ENCODE measurements around the gene ARAP3.

The ARAP3 gene

DNA sequence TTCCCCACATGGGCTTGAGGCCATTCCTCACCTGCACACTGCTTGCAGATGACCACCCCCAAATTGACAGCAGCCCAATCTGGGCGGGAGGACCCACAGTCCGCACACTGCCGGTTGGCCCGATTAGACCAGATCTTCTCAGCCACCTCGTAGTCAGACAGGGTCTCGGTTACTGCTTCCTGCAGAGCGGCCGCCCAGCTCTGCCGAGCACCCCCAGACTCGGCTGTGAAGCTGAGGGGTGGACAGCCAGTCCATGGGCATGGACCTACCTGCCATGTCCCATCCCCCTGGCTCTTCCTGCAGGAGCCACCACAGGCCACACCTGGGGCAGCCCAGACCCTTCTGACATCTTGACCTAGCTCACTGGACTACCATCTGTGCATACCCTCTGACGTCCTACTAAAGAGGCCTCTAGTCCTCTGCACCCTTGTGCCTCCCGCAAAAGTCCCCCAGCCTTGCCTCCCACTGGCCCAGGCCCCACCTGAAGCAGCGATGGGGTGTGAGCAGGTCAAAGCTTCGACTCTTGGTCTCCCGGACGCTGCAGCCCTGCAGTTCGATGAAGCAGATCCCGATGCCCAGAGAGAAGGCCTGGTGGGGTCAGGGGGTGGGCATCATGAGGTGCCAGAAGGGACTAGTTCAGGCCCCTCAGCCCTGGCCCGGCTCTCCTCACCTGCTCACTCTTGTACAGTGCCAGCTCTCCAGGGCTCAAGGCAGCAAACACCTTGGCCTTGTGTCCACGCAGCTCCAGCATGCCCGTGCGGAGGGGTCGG is 9.8 kb downstream of the ARAP3 start:
- DNase-seq (ENCODE audit: low read depth in 2 of 2): no peak

DNA sequence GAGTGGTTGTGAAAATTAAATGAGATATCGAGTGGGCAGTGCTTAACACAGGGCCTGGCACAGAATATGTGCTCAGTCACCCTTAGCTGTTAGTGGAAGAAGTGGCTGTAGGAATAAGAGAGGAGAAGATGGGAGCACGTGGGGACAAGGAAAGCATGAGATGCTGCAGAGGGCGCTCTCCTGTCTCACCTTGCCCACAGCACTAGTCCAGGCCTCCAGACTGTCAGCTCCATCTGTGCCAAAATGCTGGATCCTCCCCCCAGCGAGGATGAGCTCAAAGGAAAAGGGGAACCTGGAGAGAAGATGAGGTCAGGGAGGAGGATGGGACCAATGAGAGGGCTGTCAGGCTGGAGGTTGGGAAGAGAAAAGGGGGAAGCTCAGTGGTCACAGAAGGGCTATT is 12.5 kb downstream of the ARAP3 start:
- no peak for DNase-seq (ENCODE audit: low read depth in 2 of 2)

DNA sequence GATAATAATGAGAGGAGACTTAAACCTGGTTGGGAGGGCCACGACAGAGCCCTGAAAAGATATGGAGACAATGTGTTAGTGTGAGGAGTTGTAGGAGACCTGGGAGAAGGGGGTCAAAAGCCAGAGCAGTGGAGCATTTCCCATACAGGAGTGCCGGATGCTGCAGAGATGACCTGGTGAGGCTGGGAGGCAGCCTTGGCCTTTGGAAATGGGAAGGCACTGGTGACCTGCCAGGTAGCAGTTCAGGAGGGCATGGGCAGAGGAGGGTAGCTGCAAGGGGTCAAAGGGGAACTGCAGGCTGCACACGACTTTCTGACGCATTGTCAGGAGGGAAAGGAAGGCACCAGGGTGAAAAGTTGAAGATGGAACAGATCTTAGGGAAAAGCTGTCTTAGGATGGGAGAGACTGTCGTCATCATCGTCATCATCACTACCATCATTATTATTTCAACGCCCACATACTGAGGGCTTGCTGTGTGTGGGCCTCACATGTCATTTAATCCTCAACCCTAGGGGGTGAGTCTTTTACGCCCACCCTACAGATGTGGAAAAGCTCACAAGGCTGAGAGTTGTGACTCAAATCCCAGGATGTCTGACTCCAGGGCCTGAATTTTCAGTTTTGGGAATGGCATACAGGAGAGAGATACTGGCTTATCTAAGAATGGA is 13.3 kb downstream of the ARAP3 start:
- no peak for DNase-seq (ENCODE audit: low read depth in 2 of 2)

DNA sequence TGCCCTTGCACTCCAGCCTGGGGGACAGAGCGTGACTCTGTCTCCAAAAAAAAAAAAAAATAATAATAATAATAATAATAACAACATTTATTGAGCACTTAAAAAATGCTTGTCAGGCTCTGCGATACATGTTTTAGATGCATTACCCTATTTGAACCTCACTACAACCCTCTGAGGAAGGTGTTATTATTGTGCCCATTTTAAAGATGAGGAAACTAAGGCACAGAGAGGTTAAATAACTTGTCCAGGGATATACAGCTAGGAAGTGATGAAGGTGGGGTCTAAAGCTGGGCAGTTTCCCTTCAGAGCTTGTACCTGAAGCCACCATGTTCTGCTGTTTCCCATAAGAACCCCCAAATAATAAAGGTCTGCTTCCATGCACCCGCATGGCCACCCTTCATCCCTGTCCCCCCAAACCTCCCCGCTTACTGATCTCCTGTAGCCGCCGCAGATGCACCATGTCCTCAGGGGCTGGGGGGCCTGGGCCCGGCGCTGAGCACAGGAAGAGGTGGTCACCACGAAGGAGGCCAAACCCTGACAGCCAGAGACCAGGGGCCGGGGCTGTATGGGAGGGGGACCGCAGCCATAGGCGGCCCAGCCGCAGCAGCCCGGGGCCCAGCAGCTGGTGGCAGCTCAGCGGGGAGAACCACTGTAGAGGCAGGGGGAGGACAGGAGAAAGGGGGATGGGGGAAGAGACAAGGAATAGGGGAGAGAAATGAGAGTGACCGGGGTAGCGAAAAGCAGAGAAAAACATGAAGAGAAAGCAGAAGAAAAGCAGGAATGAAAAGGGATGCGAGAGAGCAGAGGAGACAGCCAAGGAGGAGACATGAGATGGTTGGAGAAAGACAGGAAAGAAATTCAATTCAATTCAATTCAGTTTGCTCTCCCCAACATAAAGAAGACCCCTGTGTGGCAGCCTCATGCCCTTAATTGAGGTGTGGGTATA is 15.8 kb downstream of the ARAP3 start:
- DNase-seq (ENCODE audit: low read depth in 2 of 2): no peak

DNA sequence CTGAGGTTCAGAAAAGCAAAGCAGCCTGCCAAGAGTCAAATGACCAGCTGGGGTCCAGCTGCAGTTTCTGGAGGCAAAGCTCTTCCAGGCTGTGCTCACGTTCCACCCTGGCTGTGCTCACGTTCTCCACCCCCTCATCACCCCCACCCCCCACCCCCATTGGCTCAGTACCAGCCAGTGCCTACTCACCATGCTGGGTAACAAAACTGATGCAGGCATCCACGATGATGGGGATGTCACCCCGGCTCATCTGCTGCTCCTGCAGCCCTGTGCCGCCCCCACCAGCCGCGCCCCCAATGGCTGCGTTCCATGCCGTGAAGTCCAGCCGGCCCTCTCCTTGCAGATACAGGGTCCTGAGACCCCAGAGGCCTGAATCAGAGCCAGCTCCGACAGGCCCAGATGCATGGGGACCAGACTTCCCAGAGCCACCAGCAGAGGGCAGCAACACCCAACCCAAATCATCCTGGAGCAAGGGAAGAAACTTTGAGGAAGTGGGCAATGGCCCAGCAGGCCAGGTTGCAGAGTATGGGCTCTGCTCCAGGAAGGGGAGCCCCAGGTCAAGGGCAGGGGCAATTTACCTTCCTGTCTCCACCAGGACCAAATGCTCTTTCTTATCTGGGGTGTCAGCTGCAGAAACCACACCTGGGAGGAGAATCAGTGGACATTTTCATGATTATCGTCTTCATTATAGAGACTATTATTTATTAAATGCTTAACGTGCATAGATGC is 17.1 kb downstream of the ARAP3 start:
- DNase-seq (ENCODE audit: low read depth in 2 of 2): peak; percentile 38 to 65

DNA sequence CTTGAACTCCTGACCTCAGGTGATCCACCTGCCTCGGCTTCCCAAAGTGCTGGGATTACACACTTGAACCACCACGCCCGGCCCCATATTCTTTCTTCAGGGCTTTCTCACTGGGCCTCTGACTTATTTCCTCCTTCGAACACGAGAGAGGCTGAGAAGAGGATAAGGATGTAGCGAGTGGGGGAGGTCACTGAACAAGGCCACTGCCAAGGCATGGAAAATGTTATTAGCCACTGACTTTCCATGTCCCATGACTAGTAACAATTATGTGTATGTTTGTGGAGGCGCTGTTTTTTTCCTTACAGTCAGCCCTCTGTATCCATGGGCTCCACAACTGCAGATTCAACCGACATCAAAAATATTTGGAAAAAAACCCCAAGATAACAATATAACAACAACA is 18.5 kb downstream of the ARAP3 start:
- DNase-seq (ENCODE audit: low read depth in 2 of 2): no peak

DNA sequence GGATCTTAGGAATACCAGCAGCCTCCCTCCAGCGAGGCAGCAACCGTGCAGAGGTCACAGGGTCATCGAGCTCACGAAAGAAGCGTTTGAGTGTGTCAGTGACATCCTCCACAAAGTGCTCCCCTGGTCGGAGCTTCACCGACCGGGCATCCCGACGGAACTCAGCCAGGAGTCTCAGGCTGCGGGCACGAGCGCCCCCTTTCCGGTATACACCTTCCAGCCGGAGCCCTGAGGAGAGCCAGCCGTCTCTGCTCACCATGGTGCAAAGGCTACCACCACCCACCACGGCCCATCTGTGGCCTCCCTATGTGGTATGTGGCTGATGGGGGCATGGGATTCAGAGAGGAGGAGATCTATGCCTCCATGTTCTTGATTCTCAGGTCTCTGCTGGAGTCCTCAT is 20.0 kb downstream of the ARAP3 start:
- no peak for DNase-seq (ENCODE audit: low read depth in 2 of 2)

DNA sequence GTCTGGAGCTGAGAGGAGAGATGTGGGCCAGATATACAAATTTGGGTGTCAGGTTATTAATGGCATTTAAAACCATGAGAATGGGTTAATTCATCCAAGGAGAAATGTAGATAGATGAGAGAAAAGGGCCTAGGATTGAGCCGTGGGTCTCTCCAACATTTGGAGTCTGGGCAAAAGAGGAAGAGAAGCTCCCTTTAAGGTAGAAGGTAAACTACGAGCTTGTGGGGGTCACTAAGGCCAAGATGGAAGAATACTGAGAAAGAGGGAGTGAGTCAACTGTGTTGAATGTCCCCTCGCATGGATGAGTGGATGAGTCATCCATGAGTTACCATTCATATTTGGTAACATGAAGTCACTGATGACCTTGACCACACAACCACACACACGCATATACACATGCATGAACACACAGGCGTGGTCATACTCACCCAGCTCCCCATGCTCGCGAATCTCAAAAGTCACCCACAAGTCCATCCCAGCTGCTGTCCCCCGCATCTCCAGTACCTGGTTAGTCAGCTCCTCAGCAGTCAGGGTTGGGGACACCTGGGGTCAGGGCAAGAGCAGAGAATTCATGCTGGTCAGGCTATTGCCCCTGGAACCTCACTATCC is 24.0 kb downstream of the ARAP3 start:
- DNase-seq (ENCODE audit: low read depth in 2 of 2): no peak

DNA sequence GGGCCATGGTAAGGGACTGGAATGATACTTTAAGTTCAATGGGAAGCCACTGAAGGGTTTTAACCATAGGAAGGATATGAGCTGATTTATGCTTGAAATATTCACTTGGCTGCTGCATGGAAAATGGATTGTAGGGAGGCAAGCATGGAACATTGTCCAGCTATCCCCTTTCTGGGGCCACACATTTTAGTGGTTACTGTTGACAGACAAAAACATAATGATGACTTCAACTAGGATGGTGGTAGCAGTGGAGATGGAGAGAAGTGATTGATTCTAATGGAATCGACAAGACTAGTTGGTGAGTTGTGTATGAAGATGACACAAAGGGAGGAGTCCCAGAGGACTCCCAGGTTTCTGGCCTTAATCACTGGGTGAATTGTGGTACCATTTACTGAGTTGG is 24.6 kb downstream of the ARAP3 start:
- DNase-seq (ENCODE audit: low read depth in 2 of 2): no peak

DNA sequence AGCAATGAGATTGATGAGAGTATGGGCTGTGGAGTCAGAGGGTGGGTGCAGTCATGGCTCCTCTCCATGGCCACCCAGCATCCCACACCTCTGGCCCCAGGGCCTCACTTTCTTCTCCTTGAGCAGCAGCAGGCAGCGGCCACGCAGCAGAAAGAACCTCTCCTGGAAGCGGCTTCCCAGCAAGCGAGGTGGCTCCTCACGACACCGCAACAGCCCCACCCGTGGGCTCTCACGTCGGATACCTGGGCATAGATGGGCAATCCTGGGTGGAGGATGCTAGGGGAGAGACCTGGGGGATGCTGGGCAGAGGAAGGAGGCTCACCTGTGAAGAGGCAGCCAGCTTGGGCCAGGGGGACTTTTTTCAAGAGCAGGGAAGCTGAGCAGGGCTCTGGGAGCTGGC is 25.6 kb downstream of the ARAP3 start:
- no peak for DNase-seq (ENCODE audit: low read depth in 2 of 2)

DNA sequence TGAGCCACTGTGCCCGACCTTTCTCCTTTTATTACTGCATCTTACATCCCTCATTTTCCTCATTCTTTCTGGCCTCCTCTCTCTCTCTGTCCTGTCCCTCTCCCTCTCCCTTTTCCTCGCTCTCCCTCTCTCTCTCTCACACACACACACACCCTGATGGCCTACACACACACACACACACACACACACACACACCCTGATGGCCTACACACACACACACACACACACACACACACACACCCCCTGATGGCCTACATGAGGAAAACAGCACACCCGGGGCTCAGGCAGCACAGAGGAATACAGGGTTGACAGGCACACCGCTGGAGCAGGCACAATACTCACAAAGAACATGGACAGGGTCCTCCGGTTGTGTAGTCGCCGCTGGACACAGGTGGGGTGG is 27.0 kb downstream of the ARAP3 start:
- no peak for DNase-seq (ENCODE audit: low read depth in 2 of 2)

DNA sequence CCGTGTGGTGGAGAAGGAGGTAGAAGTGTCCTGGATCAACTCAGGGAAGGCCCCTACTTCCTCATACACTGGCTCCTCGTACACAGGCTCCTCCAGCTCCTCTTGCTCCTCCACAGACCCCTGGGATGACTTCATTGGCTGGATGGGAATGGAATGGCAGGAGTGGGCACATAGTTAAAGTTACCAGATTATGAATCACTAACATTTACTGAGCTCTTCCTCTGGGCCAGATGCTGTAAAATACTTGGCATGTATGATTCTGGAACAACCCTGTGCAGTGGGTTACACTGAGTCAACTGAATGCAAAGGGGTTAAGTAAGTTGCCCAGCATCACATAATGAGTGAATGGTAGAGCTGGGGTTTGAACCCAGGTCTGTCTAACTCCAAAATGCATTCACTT is 27.7 kb downstream of the ARAP3 start:
- DNase-seq (ENCODE audit: low read depth in 2 of 2): no peak

DNA sequence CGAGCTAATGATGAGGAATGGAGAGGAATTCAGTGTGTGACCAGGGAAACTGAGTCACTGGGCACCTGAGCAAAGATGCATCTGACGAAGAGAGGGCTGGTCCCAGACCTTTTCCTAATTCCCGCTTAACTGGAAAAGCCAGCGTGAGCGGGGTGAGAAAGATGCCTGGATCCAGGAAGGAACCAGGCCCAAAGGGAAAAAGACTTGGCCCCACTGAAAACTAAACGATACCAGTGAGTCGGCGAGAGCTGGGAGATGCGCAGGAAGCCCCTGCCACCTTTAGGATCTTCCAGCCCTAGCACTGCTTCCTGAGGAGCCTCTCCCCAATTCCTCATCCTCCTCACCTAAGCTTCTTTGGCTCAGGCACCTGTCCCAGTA is 30.3 kb downstream of the ARAP3 start:
- no peak for DNase-seq (ENCODE audit: low read depth in 2 of 2)

DNA sequence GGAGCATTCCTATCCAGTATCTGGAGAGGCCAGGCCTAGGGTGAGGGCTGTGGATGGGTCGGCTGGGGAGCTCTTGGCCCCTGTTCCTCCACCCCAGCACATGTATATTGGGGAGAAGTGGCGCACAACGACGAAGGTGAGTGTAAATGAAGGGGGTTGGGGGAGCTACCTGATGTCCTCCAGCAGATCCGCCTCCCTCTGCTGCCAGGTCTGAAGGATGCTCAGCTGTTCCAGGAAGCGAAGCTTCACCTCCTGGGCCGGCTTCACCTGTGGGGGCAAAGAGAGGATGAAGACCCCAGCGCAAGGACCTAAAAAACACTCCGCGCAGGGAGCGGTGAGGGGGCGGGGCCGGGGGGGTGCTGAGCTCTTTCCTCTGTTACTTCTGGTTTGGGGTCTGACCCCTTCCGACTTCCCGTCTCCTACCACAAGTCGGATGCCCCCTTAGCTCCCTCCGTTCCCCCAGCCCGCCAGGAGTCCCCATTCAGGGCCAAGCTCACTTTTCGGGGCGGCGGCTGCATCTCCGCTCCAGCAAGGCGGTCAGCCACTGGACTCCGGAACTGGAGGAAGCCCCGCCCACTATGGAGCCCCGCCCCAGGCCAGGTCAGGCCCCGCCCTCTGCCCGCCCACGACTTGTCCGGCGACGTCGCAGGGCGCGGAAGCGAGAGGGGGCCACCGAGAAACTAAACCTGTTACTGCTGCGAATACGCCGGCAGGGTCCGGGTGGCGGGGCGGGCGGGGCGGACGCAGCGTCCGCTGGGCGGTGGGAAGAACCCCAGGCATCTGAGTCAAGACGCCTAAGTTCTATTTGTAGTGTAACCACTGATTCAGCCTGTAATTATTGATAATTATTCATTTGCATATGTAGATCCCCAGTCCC is 30.9 kb downstream of the ARAP3 start, which contains the start of gene FCHSD1:
FCHSD1 (minus strand) TSS at position 568 of the 877 bp plus-strand sequence; CDS start at position 518, 50 bp downstream.
- DNase-seq (ENCODE audit: low read depth in 2 of 2): peak; percentile 71 to 78

DNA sequence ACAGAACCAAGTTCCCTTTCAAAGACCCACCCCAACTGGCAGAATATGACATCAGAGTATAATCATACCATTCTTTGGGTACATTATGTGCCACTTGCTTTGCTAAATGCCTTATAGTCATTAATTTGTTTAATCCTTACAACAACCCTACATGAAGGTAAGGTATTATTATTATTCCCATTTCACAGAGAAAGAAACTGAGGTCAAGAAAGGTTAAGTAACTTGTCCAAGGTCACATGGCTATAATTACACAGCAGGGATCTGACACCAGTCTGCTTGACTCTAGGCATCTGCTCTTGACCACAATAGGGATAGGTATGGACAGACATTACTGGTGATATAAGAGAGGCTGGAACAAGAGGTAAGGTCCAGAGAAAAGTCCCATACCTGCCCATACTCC is 32.1 kb downstream of the ARAP3 start:
- no peak for DNase-seq (ENCODE audit: low read depth in 2 of 2)

DNA sequence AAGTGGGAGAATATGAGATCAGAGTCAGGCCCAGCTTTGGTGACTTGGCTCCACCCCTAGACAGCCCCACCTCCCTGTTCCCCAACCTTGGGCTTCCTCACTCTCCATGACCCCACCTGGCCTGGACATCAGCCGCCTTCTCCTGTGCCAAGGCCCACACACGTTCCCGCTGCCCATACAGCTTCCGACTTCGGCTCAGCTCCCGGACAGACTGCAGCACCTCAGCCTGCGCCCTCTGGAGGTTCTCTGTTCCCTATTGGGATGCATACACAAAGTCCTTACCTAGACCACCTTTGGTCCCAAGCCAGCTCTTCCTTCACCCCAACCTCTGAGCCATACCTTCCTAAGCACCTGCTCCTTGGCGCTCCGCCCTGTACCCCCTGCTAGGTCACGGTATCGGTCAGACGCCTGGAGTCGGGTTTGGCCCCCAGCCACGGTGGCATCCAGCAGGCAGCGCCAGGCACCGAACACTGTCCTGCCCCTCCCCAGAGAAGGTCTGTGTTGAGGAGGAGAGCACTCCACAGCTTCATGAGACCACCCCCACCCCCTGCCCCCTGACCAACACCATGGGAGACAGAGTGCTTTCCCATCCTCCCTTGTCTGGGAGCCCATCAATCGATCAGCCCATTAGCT is 32.9 kb downstream of the ARAP3 start:
- no peak for DNase-seq (ENCODE audit: low read depth in 2 of 2)

DNA sequence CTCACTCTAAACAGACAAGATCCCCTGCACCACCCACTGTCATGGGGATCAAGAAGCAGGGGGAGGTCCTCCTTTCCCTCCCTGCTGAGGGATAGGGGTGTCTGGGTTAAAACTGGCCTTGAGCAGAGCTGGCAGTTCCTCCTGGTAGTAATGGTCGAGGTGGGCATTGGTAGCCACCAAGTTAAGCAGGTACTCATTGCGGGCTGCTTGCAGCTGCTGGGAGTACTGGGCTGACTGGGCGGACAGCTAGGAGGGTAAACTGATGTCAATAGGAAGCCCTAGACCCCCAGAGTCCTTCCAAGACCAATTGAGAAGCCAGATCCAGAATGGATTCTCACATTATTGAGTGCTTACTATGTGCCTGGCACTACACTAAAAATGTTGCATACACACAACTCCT is 34.2 kb downstream of the ARAP3 start:
- DNase-seq (ENCODE audit: low read depth in 2 of 2): no peak

DNA sequence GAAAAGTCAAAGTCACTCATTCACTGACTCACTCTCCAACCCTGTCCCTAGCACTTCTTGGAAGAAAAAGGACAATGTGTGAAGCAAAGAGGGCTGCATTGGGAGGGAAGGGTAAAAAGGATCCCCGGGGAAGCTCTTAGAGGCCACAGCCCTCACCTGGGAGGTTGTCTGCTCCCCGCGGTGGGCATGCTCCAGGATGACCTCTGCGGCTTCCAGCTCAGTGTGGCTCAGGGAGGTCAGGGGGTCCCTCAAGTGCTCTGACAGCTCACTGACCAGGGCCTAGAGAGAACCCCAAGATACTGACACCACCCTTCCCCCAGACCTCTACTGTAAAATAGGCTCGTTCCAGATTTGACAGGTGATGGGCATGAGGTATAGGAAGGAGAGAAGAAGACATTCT is 34.8 kb downstream of the ARAP3 start:
- DNase-seq (ENCODE audit: low read depth in 2 of 2): no peak

DNA sequence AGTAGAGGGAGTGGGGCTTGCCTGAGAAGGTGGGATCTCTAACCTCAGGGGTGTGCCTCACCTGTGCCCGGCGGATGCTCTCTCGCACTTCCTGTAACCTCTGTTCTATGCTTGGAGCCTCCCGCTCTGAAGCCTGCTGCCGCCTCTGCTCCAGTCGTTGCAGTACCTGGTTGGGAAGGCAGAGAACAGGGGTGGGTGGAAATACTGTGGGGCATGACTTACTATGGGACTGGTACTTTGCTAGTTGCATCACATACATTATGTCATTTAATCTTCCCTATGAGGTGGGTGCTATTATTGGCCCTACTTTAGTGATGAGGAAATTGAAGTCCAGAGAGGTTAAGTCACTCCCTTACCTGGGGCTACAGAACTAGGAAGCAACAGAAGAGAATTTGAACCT is 36.0 kb downstream of the ARAP3 start:
- no peak for DNase-seq (ENCODE audit: low read depth in 2 of 2)

Measured in stimulated activated CD4-positive, alpha-beta T cell treated with anti-CD3 and anti-CD28 coated beads, Interleukin-15, amount 100 ng/mL, for 48 hours (primary cell).